GM12891 (cell line): ENCODE results near the gene RMND5A.
A peak's percentile ranks its signal among the peaks of the same experiment; 100 is the strongest.

Experiments used
- DNase-seq: peaks from one replicate; pipeline ENCODE4 v3.0.0; 2011; ENCODE audit warnings: low spot score; ENCODE audit not compliant: insufficient read length
- FAIRE-seq: peaks from 2 replicates; lab custom pipeline; 2011; peaks lifted over from hg19 to GRCh38; lab: Jason Lieb, UNC
- PAX5 ChIP-seq: IDR thresholded peaks from 2 replicates; pipeline ENCODE4 v1.6.1; 2011; ENCODE audit warnings: low read length, moderate library complexity, mild to moderate bottlenecking; ENCODE audit not compliant: insufficient read depth, severe bottlenecking
- POLR2A ChIP-seq: IDR thresholded peaks from 2 replicates; pipeline ENCODE4 v1.6.1; 2011; ENCODE audit warnings: low read depth, low read length, control low read depth
- POLR2AphosphoS5 ChIP-seq: IDR thresholded peaks from 2 replicates; pipeline ENCODE4 v1.6.1; 2011; ENCODE audit warnings: low read depth, low read length, control low read depth
- POU2F2 ChIP-seq: IDR thresholded peaks from 2 replicates; pipeline ENCODE4 v1.6.1; 2011; ENCODE audit warnings: low read depth, mild to moderate bottlenecking, control low read depth, low read length, moderate library complexity
- SPI1 ChIP-seq: IDR thresholded peaks from 2 replicates; pipeline ENCODE4 v1.6.1; 2011; ENCODE audit warnings: low read depth, low read length, control low read depth
- TAF1 ChIP-seq: IDR thresholded peaks from 2 replicates; pipeline ENCODE4 v1.6.1; 2011; ENCODE audit warnings: low read depth, low read length, control low read depth

RMND5A gene

GRCh38 chr2:86807133-86807467 lies 87.0 kb downstream of the RMND5A start:
- FAIRE-seq (no peak), DNase-seq (no peak)
- TF ChIP-seq POU2F2 (no peak), PAX5 (no peak), TAF1 (no peak), POLR2A (no peak), SPI1 (no peak), POLR2AphosphoS5 (no peak)

- DNase-seq, result no peak
- peak; percentile 83 for FAIRE-seq
- no peak for TF ChIP-seq POU2F2
- no peak for TF ChIP-seq POLR2A
- TF ChIP-seq TAF1, result no peak
- TF ChIP-seq POLR2AphosphoS5, result no peak
- no peak for TF ChIP-seq SPI1
- TF ChIP-seq PAX5, result no peak
These were observed 87.6 kb downstream of the RMND5A start for GRCh38 chr2:86807468-86808275.

GRCh38 chr2:86808315-86809161 lies 88.4 kb downstream of the RMND5A start:
- TF ChIP-seq TAF1 (no peak), POLR2A (no peak), POU2F2 (peak; percentile 61; the same call in 1 of the 2 replicates), POLR2AphosphoS5 (no peak), PAX5 (peak; percentile 36), SPI1 (no peak)
- FAIRE-seq (peak; percentile 99), DNase-seq (peak; percentile 95)

GRCh38 chr2:86809481-86810121 lies 89.5 kb downstream of the RMND5A start:
- FAIRE-seq, result no peak
- DNase-seq, result no peak

GRCh38 chr2:86815611-86816010 lies 95.5 kb downstream of the RMND5A start:
- no peak for FAIRE-seq
- DNase-seq, result no peak
- TF ChIP-seq POLR2A (no peak), TAF1 (no peak), POLR2AphosphoS5 (no peak), POU2F2 (no peak)

More at GRCh38 chr2:86809481-86810121, 89.5 kb downstream of the RMND5A start:
- TF ChIP-seq POLR2A (no peak), PAX5 (no peak), SPI1 (no peak), TAF1 (no peak), POLR2AphosphoS5 (no peak), POU2F2 (no peak)

GRCh38 chr2:86818114-86818801 lies 98.2 kb downstream of the RMND5A start:
- FAIRE-seq (no peak), DNase-seq (no peak)
- TF ChIP-seq PAX5 (no peak), SPI1 (no peak), POLR2AphosphoS5 (no peak), TAF1 (no peak), POU2F2 (no peak), POLR2A (no peak)

- DNase-seq, result no peak
- TF ChIP-seq SPI1 (no peak), POLR2A (no peak)
- FAIRE-seq, result no peak
These were observed 98.9 kb downstream of the RMND5A start for GRCh38 chr2:86818957-86819356.

- DNase-seq (no peak), FAIRE-seq (no peak)
- TF ChIP-seq SPI1 (no peak), POLR2A (no peak), PAX5 (no peak), POLR2AphosphoS5 (no peak), POU2F2 (no peak), TAF1 (no peak)
These were observed 101.2 kb downstream of the RMND5A start for GRCh38 chr2:86821306-86821705.

- FAIRE-seq (no peak), DNase-seq (no peak)
- no peak for TF ChIP-seq POU2F2
- no peak for TF ChIP-seq POLR2AphosphoS5
These were observed 101.8 kb downstream of the RMND5A start for GRCh38 chr2:86821842-86822241.
